HUDEP-2 (cell line): ENCODE data around the gene LTB4R.

Experiments
- DNase-seq, 76 experiments: peaks; one replicate each; lab custom pipeline; 2025; ENCODE audit not compliant: unreplicated experiment in 76 of 76; lab: John Stamatoyannopoulos, UW

The LTB4R gene

GRCh38 chr14:24366413-24366720 is 55.1 kb downstream of the LTB4R start:
- DNase-seq = no peak

GRCh38 chr14:24366721-24367513 is 55.6 kb downstream of the LTB4R start:
- DNase-seq = peak in 35 of 76 experiments; percentile 3 to 59 (median 21)
